ENCODE data around the gene PARL. TPM values are rescaled to one million over a fixed set of nuclear protein-coding genes. Genes with fewer than 3 reads are reported as not detected.

PARL gene
- polyA plus RNA-seq, 1 experiment: 46.2 TPM

GRCh38 chr3:183918178-183918577 lies 33.5 kb upstream of the PARL start:
- H3K27me3 ChIP-seq (ENCODE audit: control insufficient read depth, insufficient read depth, low read length): no peaks in the 10 kb centered on the region
- DNase-seq (ENCODE audit: low read depth, low spot score): no peak
- H3K9me3 ChIP-seq (ENCODE audit: control insufficient read depth, insufficient read depth, low read length): no peaks in the 10 kb centered on the region; the same call in 1 of the 2 replicates
- POLR2A ChIA-PET: no interaction called here
- no peak for TF ChIP-seq CTCF (IDR thresholded peaks at IDR 0.05; ENCODE audit: low read depth, low read length)
- H3K4me3 ChIP-seq (ENCODE audit: low read depth, low read length): no peak overlapping the region
- CTCF ChIA-PET: interaction anchor here (1.3 to 1.4 kb wide), 2 partner anchors 23 to 332 kb away, joined by 3 to 5 read pairs; partner anchors contain the start of gene EEF1AKMT4
- H3K27ac ChIP-seq (ENCODE audit: low read depth, low read length): no peak overlapping the region

GRCh38 chr3:183917776-183918175 lies 33.1 kb upstream of the PARL start:
- ChIA-PET POLR2A (no interaction called here), CTCF (interaction anchor here (1.3 to 1.4 kb wide), 2 partner anchors 22 to 332 kb away, joined by 3 to 5 read pairs; partner anchors contain the start of gene EEF1AKMT4)
- Histone ChIP-seq H3K27ac (ENCODE audit: low read depth, low read length) (no peak overlapping the region), H3K9me3 (ENCODE audit: control insufficient read depth, insufficient read depth, low read length) (no peaks in the 10 kb centered on the region; the same call in 1 of the 2 replicates), H3K4me3 (ENCODE audit: low read depth, low read length) (no peak overlapping the region), H3K27me3 (ENCODE audit: control insufficient read depth, insufficient read depth, low read length) (no peaks in the 10 kb centered on the region)
- no peak for DNase-seq (ENCODE audit: low read depth, low spot score)
- no peak for TF ChIP-seq CTCF (IDR thresholded peaks at IDR 0.05; ENCODE audit: low read depth, low read length)

DNA sequence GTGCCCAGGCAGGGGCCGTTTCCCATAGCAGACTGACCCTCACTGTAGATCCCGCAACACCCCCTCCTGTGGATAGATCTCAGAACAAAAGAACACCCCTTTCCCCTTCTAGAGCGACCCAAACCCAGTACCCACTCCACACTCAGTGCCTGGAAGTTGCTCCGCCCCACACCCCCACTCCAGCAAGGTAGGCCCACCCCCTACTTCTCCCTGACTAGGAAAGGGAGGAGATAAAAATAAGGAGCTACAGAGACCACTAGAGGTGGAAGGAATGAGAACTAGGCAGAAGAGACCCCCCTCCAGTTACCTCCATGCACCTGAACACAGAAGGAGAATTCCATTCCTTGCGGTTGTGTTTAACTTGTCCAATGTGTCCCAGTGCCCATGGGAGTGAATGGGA lies 30.2 kb upstream of the PARL start:
- no peaks in the 10 kb centered on the region for H3K27me3 ChIP-seq (ENCODE audit: control insufficient read depth, insufficient read depth, low read length)
- no peak for DNase-seq (ENCODE audit: low read depth, low spot score)
- TF ChIP-seq CTCF (IDR thresholded peaks at IDR 0.05; ENCODE audit: low read depth, low read length): no peak
- CTCF ChIA-PET: no interaction called here
- POLR2A ChIA-PET: no interaction called here
- H3K4me3 ChIP-seq (ENCODE audit: low read depth, low read length): no peak overlapping the region
- no peak overlapping the region for H3K27ac ChIP-seq (ENCODE audit: low read depth, low read length)
- no peaks in the 10 kb centered on the region for H3K9me3 ChIP-seq (ENCODE audit: control insufficient read depth, insufficient read depth, low read length)

- Histone ChIP-seq H3K27ac (ENCODE audit: low read depth, low read length) (no peak overlapping the region), H3K27me3 (ENCODE audit: control insufficient read depth, insufficient read depth, low read length) (peaks cover 3% of the 10 kb centered on the region), H3K4me3 (ENCODE audit: low read depth, low read length) (no peak overlapping the region), H3K9me3 (ENCODE audit: control insufficient read depth, insufficient read depth, low read length) (no peaks in the 10 kb centered on the region)
- TF ChIP-seq CTCF (IDR thresholded peaks at IDR 0.05; ENCODE audit: low read depth, low read length): no peak
- ChIA-PET POLR2A (no interaction called here), CTCF (no interaction called here)
- no peak for DNase-seq (ENCODE audit: low read depth, low spot score)
Observed at GRCh38 chr3:183913580-183913920, 28.9 kb upstream of the PARL start.

GRCh38 chr3:183912895-183913579 lies 28.4 kb upstream of the PARL start:
- POLR2A ChIA-PET: no interaction called here
- TF ChIP-seq CTCF (IDR thresholded peaks at IDR 0.05; ENCODE audit: low read depth, low read length): no peak

More at GRCh38 chr3:183912895-183913579, 28.4 kb upstream of the PARL start:
- DNase-seq (ENCODE audit: low read depth, low spot score): no peak
- no peak overlapping the region for H3K27ac ChIP-seq (ENCODE audit: low read depth, low read length)
- no peak overlapping the region for H3K4me3 ChIP-seq (ENCODE audit: low read depth, low read length)
- no peaks in the 10 kb centered on the region for H3K9me3 ChIP-seq (ENCODE audit: control insufficient read depth, insufficient read depth, low read length)
- CTCF ChIA-PET: no interaction called here
- H3K27me3 ChIP-seq (ENCODE audit: control insufficient read depth, insufficient read depth, low read length): peaks cover 3% of the 10 kb centered on the region
